ENCODE data around the gene ZGRF1.
A peak's percentile ranks its signal among the peaks of the same experiment; 100 is the strongest.

Gene ZGRF1

GRCh38 chr4:112604589-112604988, 32.1 kb downstream of the ZGRF1 start:
- H3K4me1 ChIP-seq = no peaks in the 10 kb centered on the region
- no peaks in the 10 kb centered on the region for H3K9me3 ChIP-seq
- peak; percentile 58 for DNase-seq
- H3K36me3 ChIP-seq = peaks cover 18% of the 10 kb centered on the region
- TF ChIP-seq CTCF (IDR thresholded peaks at IDR 0.05; ENCODE audit: low read depth, low read length) = peak; percentile 75
- H3K4me3 ChIP-seq (ENCODE audit: low read depth, low read length) = no peak overlapping the region
- no peaks in the 10 kb centered on the region for H3K27me3 ChIP-seq

GRCh38 chr4:112594993-112595392, 41.7 kb downstream of the ZGRF1 start:
- Histone ChIP-seq H3K36me3 (no peaks in the 10 kb centered on the region), H3K4me1 (no peaks in the 10 kb centered on the region), H3K9me3 (no peaks in the 10 kb centered on the region), H3K27me3 (no peaks in the 10 kb centered on the region), H3K4me3 (ENCODE audit: low read depth, low read length) (no peak overlapping the region)
- no peak for DNase-seq
- no peak for TF ChIP-seq CTCF (IDR thresholded peaks at IDR 0.05; ENCODE audit: low read depth, low read length)

DNA sequence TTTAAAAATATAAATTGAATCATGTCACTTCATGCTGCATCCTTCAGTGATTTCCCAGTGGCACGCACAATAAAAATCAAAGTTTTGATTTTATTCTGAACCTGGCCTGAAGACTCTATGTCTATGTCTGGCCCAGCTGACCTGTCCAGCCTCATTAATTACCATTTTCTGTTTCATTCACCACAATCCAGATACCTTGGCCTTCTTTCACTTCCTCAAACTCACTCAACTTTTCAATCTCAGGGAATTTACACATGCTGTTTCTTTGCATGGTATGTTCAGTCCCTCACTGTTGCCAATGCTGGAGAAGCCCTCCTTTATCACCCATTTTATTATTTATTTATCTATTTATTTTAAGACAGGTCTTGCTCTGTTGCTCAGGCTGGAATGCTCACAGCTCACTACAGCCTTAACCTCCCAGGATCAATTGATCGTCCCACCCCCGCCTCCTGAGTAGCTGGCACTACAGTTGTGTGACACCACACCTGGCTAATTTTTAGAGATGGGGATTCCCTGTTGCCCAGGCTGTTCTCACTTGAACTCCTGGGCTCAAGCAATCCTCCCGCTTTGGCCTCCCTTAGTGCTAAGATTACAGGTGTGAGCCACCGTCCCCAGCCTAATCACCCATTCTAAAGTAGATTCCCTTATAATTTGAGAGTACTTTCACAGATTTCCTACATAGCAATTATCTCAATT, 43.1 kb downstream of the ZGRF1 start:
- H3K4me1 ChIP-seq = no peaks in the 10 kb centered on the region

DNA sequence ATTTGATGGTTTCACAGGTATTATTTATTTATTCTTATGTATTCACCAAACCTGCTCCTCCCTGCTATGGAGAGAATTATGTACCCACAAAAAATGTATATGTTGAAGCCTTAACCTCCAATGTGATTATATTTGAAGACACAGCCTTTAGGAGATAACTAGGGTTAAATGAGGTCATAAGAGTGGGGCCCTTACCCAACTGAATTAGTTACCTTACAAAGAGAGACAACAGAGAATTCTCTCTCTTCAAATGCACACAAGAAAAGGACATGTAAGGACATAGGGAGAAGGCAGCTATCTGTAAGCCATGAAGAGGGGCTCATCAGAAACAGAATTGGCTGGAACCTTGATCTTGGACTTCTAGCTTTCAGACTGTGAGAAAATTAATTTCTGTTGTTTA, 44.0 kb downstream of the ZGRF1 start:
- no peak for DNase-seq
- peaks cover 4% of the 10 kb centered on the region; the same call in 1 of the 2 replicates for H3K36me3 ChIP-seq

More for the DNA sequence above, 43.1 kb downstream of the ZGRF1 start:
- Histone ChIP-seq H3K36me3 (peaks cover 4% of the 10 kb centered on the region; the same call in 1 of the 2 replicates), H3K27me3 (no peaks in the 10 kb centered on the region), H3K4me3 (ENCODE audit: low read depth, low read length) (no peak overlapping the region), H3K9me3 (no peaks in the 10 kb centered on the region)
- DNase-seq = no peak
- TF ChIP-seq CTCF (IDR thresholded peaks at IDR 0.05; ENCODE audit: low read depth, low read length) = no peak

GRCh38 chr4:112591593-112591992, 45.1 kb downstream of the ZGRF1 start:
- Histone ChIP-seq H3K4me3 (ENCODE audit: low read depth, low read length) (no peak overlapping the region), H3K4me1 (no peaks in the 10 kb centered on the region), H3K9me3 (no peaks in the 10 kb centered on the region), H3K36me3 (peaks cover 7% of the 10 kb centered on the region), H3K27me3 (no peaks in the 10 kb centered on the region)
- no peak for DNase-seq
- no peak for TF ChIP-seq CTCF (IDR thresholded peaks at IDR 0.05; ENCODE audit: low read depth, low read length)

More for the DNA sequence above, 44.0 kb downstream of the ZGRF1 start:
- H3K4me1 ChIP-seq = no peaks in the 10 kb centered on the region
- TF ChIP-seq CTCF (IDR thresholded peaks at IDR 0.05; ENCODE audit: low read depth, low read length) = no peak
- H3K9me3 ChIP-seq = no peaks in the 10 kb centered on the region
- no peaks in the 10 kb centered on the region for H3K27me3 ChIP-seq
- H3K4me3 ChIP-seq (ENCODE audit: low read depth, low read length) = no peak overlapping the region

GRCh38 chr4:112589206-112589605, 47.5 kb downstream of the ZGRF1 start:
- Histone ChIP-seq H3K27me3 (no peaks in the 10 kb centered on the region), H3K4me3 (ENCODE audit: low read depth, low read length) (no peak overlapping the region), H3K36me3 (peaks cover 9% of the 10 kb centered on the region), H3K9me3 (no peaks in the 10 kb centered on the region), H3K4me1 (no peaks in the 10 kb centered on the region)
- no peak for TF ChIP-seq CTCF (IDR thresholded peaks at IDR 0.05; ENCODE audit: low read depth, low read length)
- no peak for DNase-seq
